ENCODE measurements around the gene PCBP3. TPM values are rescaled to one million over a fixed set of nuclear protein-coding genes. Genes with fewer than 3 reads are reported as not detected.

PCBP3 gene
- total and polyA plus RNA-seq, 2 of the 13 experiments (the other 11 are each of a cell fraction or from before 2014, with no cell fraction given): not detected

- no peak for TF ChIP-seq JARID2 (CRISPR knock-in tag; IDR thresholded peaks at IDR 0.05; ENCODE audit: insufficient replicate concordance)
- no peak for TF ChIP-seq TAF1 (CRISPR knock-in tag; IDR thresholded peaks at IDR 0.05)
- TF ChIP-seq HNRNPUL1 (IDR thresholded peaks at IDR 0.05; ENCODE audit: low read depth, low read length): no peak
- no peak for TF ChIP-seq HINFP (CRISPR knock-in tag; IDR thresholded peaks at IDR 0.05; ENCODE audit: low read depth)
- TF ChIP-seq TRIM24 (CRISPR knock-in tag; IDR thresholded peaks at IDR 0.05): no peak
- no peak for TF ChIP-seq BORCS8-MEF2B (CRISPR knock-in tag; IDR thresholded peaks at IDR 0.05)
- TF ChIP-seq GRHL1 (CRISPR knock-in tag; conservative IDR thresholded peaks at IDR 0.05): no peak
- no peak for TF ChIP-seq ZFP36L1 (CRISPR knock-in tag; IDR thresholded peaks at IDR 0.05)
- no peak for TF ChIP-seq GATAD1 (CRISPR knock-in tag; IDR thresholded peaks at IDR 0.05)
Measured at GRCh38 chr21:45802956-45803617, 159.6 kb downstream of the PCBP3 start (continued).

Data from HepG2 (cell line).